A549 treated with RU486 at 1 μM for 4 hours (cell line): ENCODE measurements around the gene ESYT2. TPM values are rescaled to one million over a fixed set of nuclear protein-coding genes. Genes with fewer than 3 reads are reported as not detected.

Source experiments
- total RNA-seq: library from RNA; stranded (reverse); fragments of 200-300 nt; extraction: Qiagen RNA extraction; gene quantifications from 5 replicates; pipeline ENCODE4 v1.2.3, GENCODE V29; 2022; ENCODE audit warnings: low read depth

ESYT2 gene
- 51.6 to 66.5 TPM (median 64.5 TPM) in 5 replicates for total RNA-seq

GRCh38 chr7:158829342-158830210 lies at the start of gene ESYT2:
Gene ESYT2 (minus strand): TSS chr7:158829509. CDS start chr7:158829418, 91 bp downstream.

GRCh38 chr7:158704524-158705233 lies 124.6 kb downstream of the ESYT2 start, which contains the start of gene NCAPG2:
Gene NCAPG2 (minus strand): TSS chr7:158704804. CDS start chr7:158701899, 2,905 bp downstream.

Other genes with a start within 250 kb of the ESYT2 start
- gene PTPRN2, start 241.7 kb downstream of the ESYT2 start, total RNA-seq = 0.70 to 1.7 TPM (median 0.85 TPM) in 5 replicates
- 25.9 to 42.1 TPM (median 37.3 TPM) in 5 replicates for gene NCAPG2, start 124.7 kb downstream of the ESYT2 start, total RNA-seq
- 7.5 to 15.8 TPM (median 9.7 TPM) in 5 replicates for gene DYNC2I1, start 27.0 kb upstream of the ESYT2 start, total RNA-seq